OCI-LY1 (cell line): Measurements from ENCODE around the gene HES2.

ENCODE experiments used
- H2AFZ ChIP-seq: fragments of 200-600 bp; sonication (generic), shearing (Covaris generic); 2 replicates; pipeline ENCODE4 v1.6.0; 2014; ENCODE audit warnings: antibody characterized with exemption, mild to moderate bottlenecking, low read length
- H3F3A ChIP-seq: fragments of 200-600 bp; sonication (generic), shearing (Covaris generic); 2 replicates; pipeline ENCODE4 v1.6.0; 2014; ENCODE audit warnings: mild to moderate bottlenecking, antibody characterized with exemption, low read length, moderate library complexity; ENCODE audit not compliant: insufficient read depth
- H3K27ac ChIP-seq: fragments of 200-600 bp; sonication (generic); 2 replicates; pipeline ENCODE4 v1.5.1; 2014; ENCODE audit warnings: low read length, mixed run types, mild to moderate bottlenecking, low read depth; ENCODE audit not compliant: poor library complexity, severe bottlenecking
- H3K27me3 ChIP-seq: fragments of 200-600 bp; sonication (generic); 2 replicates; pipeline ENCODE4 v1.6.0; 2014; ENCODE audit warnings: antibody characterized with exemption, mild to moderate bottlenecking, low read length, moderate library complexity; ENCODE audit not compliant: insufficient read depth
- H3K36me3 ChIP-seq: fragments of 200-600 bp; sonication (generic); 2 replicates; pipeline ENCODE4 v1.6.1; 2014; ENCODE audit warnings: mild to moderate bottlenecking, antibody characterized with exemption, low read length, moderate library complexity, mixed read lengths; ENCODE audit not compliant: insufficient read depth
- H3K4me1 ChIP-seq: fragments of 200-600 bp; sonication (generic); 2 replicates; pipeline ENCODE4 v1.5.1; 2014; ENCODE audit warnings: mild to moderate bottlenecking, low read length, moderate library complexity; ENCODE audit not compliant: insufficient read depth, severe bottlenecking
- H3K4me2 ChIP-seq: fragments of 200-600 bp; sonication (generic), shearing (Covaris generic); 2 replicates; pipeline ENCODE4 v1.6.1; 2014; ENCODE audit warnings: low read length
- H3K4me3 ChIP-seq: fragments of 200-600 bp; sonication (generic); 2 replicates; pipeline ENCODE4 v1.5.1; 2014; ENCODE audit warnings: low read length, low read depth, mild to moderate bottlenecking, mixed read lengths; ENCODE audit not compliant: poor library complexity, severe bottlenecking
- H3K79me2 ChIP-seq: fragments of 200-600 bp; shearing (Covaris generic); 2 replicates; pipeline ENCODE4 v1.6.1; 2016; ENCODE audit warnings: mixed run types, low read length, mixed read lengths; ENCODE audit not compliant: insufficient read depth
- H3K9ac ChIP-seq: fragments of 200-600 bp; sonication (generic), shearing (Covaris generic); 2 replicates; pipeline ENCODE4 v1.6.1; 2014; ENCODE audit warnings: mild to moderate bottlenecking, low read length, mixed read lengths
- H3K9me2 ChIP-seq: fragments of 200-600 bp; sonication (generic), shearing (Covaris generic); 2 replicates; pipeline ENCODE4 v1.6.1; 2014; ENCODE audit warnings: low read depth, mild to moderate bottlenecking, low read length, mixed read lengths
- H3K9me3 ChIP-seq: fragments of 200-600 bp; shearing (Covaris generic); 2 replicates; pipeline ENCODE4 v1.6.1; 2014; ENCODE audit warnings: low read length, mixed read lengths
- H4K20me1 ChIP-seq: fragments of 200-600 bp; sonication (generic), shearing (Covaris generic); 2 replicates; pipeline ENCODE4 v1.6.0; 2016; ENCODE audit warnings: mild to moderate bottlenecking, low read length; ENCODE audit not compliant: insufficient read depth
- EZH2 ChIP-seq: fragments of 200-600 bp; sonication (generic), shearing (Covaris generic); IDR thresholded peaks from 2 replicates; pipeline ENCODE4 v1.8.0; 2017; ENCODE audit warnings: borderline replicate concordance, mixed run types, mild to moderate bottlenecking, antibody characterized with exemption, low read length, moderate library complexity, mixed read lengths
- TF ChIP-seq, protein P1 (sequence below): fragments of 200-600 bp; sonication (generic), shearing (Covaris generic); IDR thresholded peaks from 2 replicates; pipeline ENCODE4 v1.5.1; 2017; ENCODE audit warnings: mild to moderate bottlenecking, antibody characterized with exemption, low read length, moderate library complexity, mixed read lengths

HES2 gene

DNA sequence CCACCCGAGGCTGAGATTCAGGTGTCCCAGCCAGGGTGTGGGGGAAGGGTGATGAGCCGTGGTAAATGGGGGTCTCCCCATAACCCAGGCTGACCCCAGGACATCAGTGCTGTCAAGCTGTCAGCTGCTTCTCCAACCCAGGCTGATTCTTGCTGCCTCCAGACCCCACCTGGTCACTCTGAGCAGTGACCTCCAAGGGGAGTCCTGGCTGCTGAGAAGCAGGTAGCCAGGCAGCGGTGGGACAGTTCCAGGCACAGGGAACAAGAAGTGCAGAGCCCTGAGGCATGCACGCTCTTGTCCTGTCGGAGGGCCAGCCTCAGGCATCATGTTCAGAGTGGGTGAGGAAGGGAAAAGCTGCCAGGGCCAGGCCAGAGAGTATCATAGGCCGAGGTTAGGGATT, 5.9 kb upstream of the HES2 start:
- Histone ChIP-seq H3K9me2 (no peaks in the 10 kb centered on the region), H2AFZ (no peak overlapping the region), H3K36me3 (no peaks in the 10 kb centered on the region), H3K9me3 (no peaks in the 10 kb centered on the region), H3F3A (no peaks in the 10 kb centered on the region), H3K4me1 (no peaks in the 10 kb centered on the region), H3K27ac (no peak overlapping the region), H3K79me2 (no peaks in the 10 kb centered on the region), H3K9ac (no peak overlapping the region), H4K20me1 (no peaks in the 10 kb centered on the region), H3K4me2 (no peak overlapping the region), H3K27me3 (peaks cover 27% of the 10 kb centered on the region), H3K4me3 (no peak overlapping the region)
- TF ChIP-seq, protein P1, sequence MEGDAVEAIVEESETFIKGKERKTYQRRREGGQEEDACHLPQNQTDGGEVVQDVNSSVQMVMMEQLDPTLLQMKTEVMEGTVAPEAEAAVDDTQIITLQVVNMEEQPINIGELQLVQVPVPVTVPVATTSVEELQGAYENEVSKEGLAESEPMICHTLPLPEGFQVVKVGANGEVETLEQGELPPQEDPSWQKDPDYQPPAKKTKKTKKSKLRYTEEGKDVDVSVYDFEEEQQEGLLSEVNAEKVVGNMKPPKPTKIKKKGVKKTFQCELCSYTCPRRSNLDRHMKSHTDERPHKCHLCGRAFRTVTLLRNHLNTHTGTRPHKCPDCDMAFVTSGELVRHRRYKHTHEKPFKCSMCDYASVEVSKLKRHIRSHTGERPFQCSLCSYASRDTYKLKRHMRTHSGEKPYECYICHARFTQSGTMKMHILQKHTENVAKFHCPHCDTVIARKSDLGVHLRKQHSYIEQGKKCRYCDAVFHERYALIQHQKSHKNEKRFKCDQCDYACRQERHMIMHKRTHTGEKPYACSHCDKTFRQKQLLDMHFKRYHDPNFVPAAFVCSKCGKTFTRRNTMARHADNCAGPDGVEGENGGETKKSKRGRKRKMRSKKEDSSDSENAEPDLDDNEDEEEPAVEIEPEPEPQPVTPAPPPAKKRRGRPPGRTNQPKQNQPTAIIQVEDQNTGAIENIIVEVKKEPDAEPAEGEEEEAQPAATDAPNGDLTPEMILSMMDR = no peak
- no peak for TF ChIP-seq EZH2

DNA sequence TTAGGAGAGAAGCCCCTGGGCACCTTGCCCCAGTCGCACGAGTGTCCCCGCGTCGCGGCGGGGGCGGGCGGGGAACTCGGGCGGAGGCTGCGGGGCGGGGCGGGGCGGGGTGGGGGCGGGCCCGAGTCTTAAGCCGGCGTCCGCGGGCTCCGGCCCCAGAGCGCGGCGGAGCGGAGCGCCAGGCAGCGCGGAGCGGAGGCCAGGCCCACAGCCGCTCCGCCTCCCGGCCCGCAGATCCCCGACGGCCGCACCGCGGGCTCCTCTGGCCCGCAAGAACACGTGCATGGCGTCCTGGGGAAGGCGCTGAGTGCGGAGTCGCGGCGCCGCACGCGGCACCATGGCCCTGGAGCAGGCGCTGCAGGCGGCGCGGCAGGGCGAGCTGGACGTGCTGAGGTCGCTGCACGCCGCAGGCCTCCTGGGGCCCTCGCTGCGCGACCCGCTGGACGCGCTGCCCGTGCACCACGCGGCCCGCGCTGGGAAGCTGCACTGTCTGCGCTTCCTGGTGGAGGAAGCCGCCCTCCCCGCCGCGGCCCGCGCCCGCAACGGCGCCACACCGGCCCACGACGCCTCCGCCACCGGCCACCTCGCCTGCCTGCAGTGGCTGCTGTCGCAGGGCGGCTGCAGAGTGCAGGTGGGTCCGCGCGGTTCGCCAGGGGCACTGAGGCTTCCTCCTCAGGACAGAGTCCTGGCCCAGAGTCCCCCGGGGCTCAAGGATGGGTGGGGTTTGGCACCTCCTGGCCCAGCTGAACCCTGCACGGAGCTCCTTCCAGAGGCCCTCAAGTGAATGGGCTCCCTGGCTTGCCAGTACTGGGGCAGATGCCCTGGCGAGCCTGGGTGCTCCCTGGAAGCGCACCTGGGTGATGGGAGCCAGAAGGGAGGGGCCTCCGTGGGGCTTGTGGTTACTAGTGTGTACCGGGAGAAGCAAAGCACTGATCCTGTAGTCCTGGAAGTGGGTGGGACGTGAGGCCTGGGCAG, 5.2 kb upstream of the HES2 start, which contains the start of gene ESPN:
Gene ESPN, plus strand, starts transcription at position 158 of the 975 bp plus-strand sequence. Its CDS starts 180 bp downstream, at position 338.
- TF ChIP-seq, protein P1 = no peak
- no peak for TF ChIP-seq EZH2
- H3K4me2 ChIP-seq = no peak within 1 kb of the TSS; the same call in 1 of the 2 replicates
- no peaks in the 10 kb centered on the region for H3K4me1 ChIP-seq
- no peaks in the 10 kb centered on the region for H3K9me2 ChIP-seq
- no peaks in the 10 kb centered on the region for H3F3A ChIP-seq
- no peaks in the 10 kb centered on the region for H3K9me3 ChIP-seq
- H3K27me3 ChIP-seq = peaks cover 28% of the 10 kb centered on the region
- H3K9ac ChIP-seq = no peak within 1 kb of the TSS
- H3K27ac ChIP-seq = no peak within 1 kb of the TSS
- no peaks in the 10 kb centered on the region for H3K36me3 ChIP-seq
- no peak within 1 kb of the TSS for H3K4me3 ChIP-seq
- H4K20me1 ChIP-seq = no peaks in the 10 kb centered on the region
- no peaks in the 10 kb centered on the region for H3K79me2 ChIP-seq
- H2AFZ ChIP-seq = no peak within 1 kb of the TSS

DNA sequence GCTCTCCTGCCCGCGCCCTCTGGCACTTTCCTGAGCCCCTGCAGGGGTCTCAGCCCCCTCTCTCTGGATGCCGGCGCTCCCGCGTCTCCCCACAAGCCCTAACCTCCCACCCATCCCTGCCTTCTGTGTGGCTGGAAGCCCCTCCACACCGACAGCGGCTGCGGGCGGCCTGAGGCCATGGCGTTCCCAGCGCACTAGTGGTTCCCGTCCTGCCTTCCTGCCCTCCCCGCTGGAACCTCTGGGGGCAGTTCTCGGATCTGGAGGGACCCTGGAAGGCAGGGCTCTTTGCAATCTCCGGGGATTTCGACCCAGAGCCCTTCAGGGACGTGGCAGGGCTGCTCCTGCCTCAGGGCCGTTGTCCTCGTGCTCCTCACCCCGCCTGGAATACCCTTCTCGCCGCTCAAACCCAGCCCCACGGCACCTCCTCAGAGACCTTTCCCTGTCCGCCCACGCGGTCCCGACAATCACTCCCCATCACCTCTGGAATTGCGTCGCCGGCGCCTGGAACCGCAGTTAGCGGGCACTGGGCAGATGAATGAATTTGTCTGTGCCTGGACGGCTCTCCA, 4.4 kb upstream of the HES2 start:
- Histone ChIP-seq H3K9ac (no peak overlapping the region), H3K9me3 (no peaks in the 10 kb centered on the region), H3F3A (no peaks in the 10 kb centered on the region), H3K4me2 (no peak overlapping the region; the same call in 1 of the 2 replicates), H3K27me3 (peaks cover 28% of the 10 kb centered on the region), H3K4me1 (no peaks in the 10 kb centered on the region), H4K20me1 (no peaks in the 10 kb centered on the region), H3K36me3 (no peaks in the 10 kb centered on the region), H3K79me2 (no peaks in the 10 kb centered on the region), H3K27ac (no peak overlapping the region), H3K4me3 (no peak overlapping the region), H2AFZ (no peak overlapping the region), H3K9me2 (no peaks in the 10 kb centered on the region)
- no peak for TF ChIP-seq EZH2
- TF ChIP-seq, protein P1 = no peak
